HepG2 (cell line): ENCODE data around the gene TEAD1. TPM values are rescaled to one million over a fixed set of nuclear protein-coding genes. Genes with fewer than 3 reads are reported as not detected.

Experiments used
- ATAC-seq: fragments of 200-7000 bp; cut with Tn5 transposase; 3 replicates; pipeline ENCODE4 v1.9.1; 2020; ENCODE audit warnings: mild to moderate bottlenecking, moderate library complexity
- BruUV-seq: library from RNA; stranded (reverse); fragments of 400-500 nt; replicated peaks from 2 replicates; lab custom pipeline; 2021; lab: Mats Ljungman, UMichigan
- CTCF ChIA-PET: fragments of 300-600 bp; formaldehyde crosslinking; extraction: SDS; loops from one replicate; lab custom pipeline; 2021; ENCODE audit warnings: low total read pairs, inconsistent platforms, low intra/inter-chr PET ratio; lab: Yijun Ruan, JAX
- POLR2A ChIA-PET: fragments of 350-600 bp; sonication (Branson Sonifier 250); formaldehyde crosslinking; loops from one replicate; lab custom pipeline; 2020; ENCODE audit warnings: antibody characterized with exemption, inconsistent platforms; lab: Yijun Ruan, JAX
- DNase-seq: peaks from one replicate; pipeline ENCODE4 v3.0.0-alpha.2; 2015; ENCODE audit warnings: low spot score
- FAIRE-seq: peaks from 3 replicates; lab custom pipeline; 2011; peaks lifted over from hg19 to GRCh38; lab: Jason Lieb, UNC
- H2AFZ ChIP-seq: one replicate; pipeline ENCODE4 v1.6.1; 2011; ENCODE audit warnings: low read length, inconsistent platforms
- H3K27ac ChIP-seq: fragments of 300-600 bp; 3 replicates; pipeline ENCODE4 v1.8.0; 2011; ENCODE audit warnings: mixed run types, mild to moderate bottlenecking, mixed read lengths, low read length, inconsistent platforms; ENCODE audit not compliant: insufficient read depth; ENCODE audit errors: extremely low read length
- H3K27me3 ChIP-seq, 2 experiments: fragments of 200-600 bp in 1 of 2; 2 replicates in 1 of 2; 3 replicates in 1 of 2; pipeline versions ENCODE4 v1.6.0 to v1.8.0; 2011; ENCODE audit warnings: low read length in 2 of 2, mild to moderate bottlenecking in 2 of 2, moderate library complexity in 2 of 2, inconsistent platforms in 1 of 2; ENCODE audit not compliant: insufficient read depth in 2 of 2, control insufficient read depth in 1 of 2
- H3K36me3 ChIP-seq, 2 experiments: fragments of 200-600 bp in 1 of 2; replicated peaks in 1 of 2; 2 replicates in 1 of 2; 3 replicates in 1 of 2; pipeline versions ENCODE4 v1.5.1 to v1.8.0; 2011; ENCODE audit warnings: low read length in 2 of 2, inconsistent platforms in 1 of 2; ENCODE audit not compliant: insufficient read depth in 2 of 2, control insufficient read depth in 1 of 2
- H3K4me1 ChIP-seq: 2 replicates; pipeline ENCODE4 v1.5.1; 2012; ENCODE audit warnings: low read length, inconsistent platforms; ENCODE audit not compliant: insufficient read depth
- H3K4me2 ChIP-seq: 2 replicates; pipeline ENCODE4 v1.6.0; 2011; ENCODE audit warnings: low read depth, low read length, inconsistent platforms
- H3K4me3 ChIP-seq, 3 experiments: fragments of 200-600 bp in 1 of 3; sonication (generic), shearing (Covaris generic) in 1 of 3; replicated peaks in 1 of 3; 2 replicates each; pipeline ENCODE4 v1.5.1; 2011 to 2016; ENCODE audit warnings: low read length in 3 of 3, inconsistent platforms in 2 of 3, low read depth in 2 of 3, mild to moderate bottlenecking in 2 of 3, control low read depth in 1 of 3, mixed read lengths in 1 of 3; ENCODE audit not compliant: insufficient read depth in 1 of 3
- H3K79me2 ChIP-seq: one replicate; pipeline ENCODE4 v1.6.1; 2011; ENCODE audit warnings: low read length, inconsistent platforms; ENCODE audit not compliant: insufficient read depth
- H3K9ac ChIP-seq: 2 replicates; pipeline ENCODE4 v1.6.0; 2011; ENCODE audit warnings: mild to moderate bottlenecking, low read depth, low read length, inconsistent platforms; ENCODE audit not compliant: insufficient read depth
- H3K9me3 ChIP-seq: 2 replicates; pipeline ENCODE4 v1.5.1; 2012; ENCODE audit warnings: mild to moderate bottlenecking, low read length
- H4K20me1 ChIP-seq: 2 replicates; pipeline ENCODE4 v1.6.0; 2011; ENCODE audit warnings: inconsistent platforms, mild to moderate bottlenecking, low read length, moderate library complexity; ENCODE audit not compliant: insufficient read depth
- CBFB ChIP-seq: sonication (generic); formaldehyde crosslinking; IDR thresholded peaks from 2 replicates; pipeline ENCODE4 v1.4.0; 2020; ENCODE audit warnings: missing genetic modification reagents
- FOXA1 ChIP-seq, 2 experiments: fragments of 450-650 bp in 1 of 2; sonication (generic) in 1 of 2; formaldehyde crosslinking in 1 of 2; IDR thresholded peaks; 2 replicates each; pipeline versions ENCODE4 v1.4.0 to v1.6.1; 2016 to 2020; ENCODE audit warnings: missing genetic modification reagents in 1 of 2
- FOXA3 ChIP-seq: IDR thresholded peaks from 2 replicates; pipeline ENCODE4 v1.6.1; 2016; ENCODE audit warnings: missing genetic modification reagents, missing compliant biosample characterization
- FOXK1 ChIP-seq: sonication (generic); formaldehyde crosslinking; IDR thresholded peaks from 2 replicates; pipeline ENCODE4 v1.4.0; 2020; ENCODE audit warnings: low read depth, missing genetic modification reagents, borderline replicate concordance
- GTF2F1 ChIP-seq: fragments of 150-350 bp; IDR thresholded peaks from 2 replicates; pipeline ENCODE4 v1.6.1; 2014; ENCODE audit warnings: low read length
- NR3C1 ChIP-seq: sonication (generic); formaldehyde crosslinking; IDR thresholded peaks from 2 replicates; pipeline ENCODE4 v1.4.0; 2020; ENCODE audit warnings: missing genetic modification reagents
- RARG ChIP-seq: sonication (generic); formaldehyde crosslinking; IDR thresholded peaks from 2 replicates; pipeline ENCODE4 v1.4.0; 2020; ENCODE audit warnings: low read depth, mild to moderate bottlenecking, missing genetic modification reagents
- REL ChIP-seq: sonication (generic); formaldehyde crosslinking; conservative IDR thresholded peaks from 2 replicates; pipeline ENCODE4 v1.8.0; 2022; ENCODE audit warnings: mild to moderate bottlenecking, missing genetic modification reagents, moderate library complexity
- RXRB ChIP-seq: IDR thresholded peaks from 2 replicates; pipeline ENCODE4 v1.6.1; 2016; ENCODE audit warnings: borderline replicate concordance, missing genetic modification reagents, missing compliant biosample characterization
- SALL1 ChIP-seq: sonication (generic); formaldehyde crosslinking; IDR thresholded peaks from 2 replicates; pipeline ENCODE4 v1.8.0; 2022; ENCODE audit warnings: mild to moderate bottlenecking, missing genetic modification reagents
- SAP130 ChIP-seq: IDR thresholded peaks from 2 replicates; pipeline ENCODE4 v1.6.1; 2016; ENCODE audit warnings: low read depth
- SMC3 ChIP-seq: IDR thresholded peaks from 2 replicates; pipeline ENCODE4 v1.6.1; 2011; ENCODE audit warnings: low read length, improper control_type of control experiment
- STAG1 ChIP-seq: sonication (generic); formaldehyde crosslinking; IDR thresholded peaks from 2 replicates; pipeline ENCODE4 v1.4.0; 2020; ENCODE audit warnings: missing genetic modification reagents
- ZBTB8A ChIP-seq: sonication (generic); formaldehyde crosslinking; IDR thresholded peaks from 2 replicates; pipeline ENCODE4 v1.4.0; 2020; ENCODE audit warnings: mild to moderate bottlenecking, low read depth, missing genetic modification reagents, borderline replicate concordance
- ZNF263 ChIP-seq: sonication (generic); formaldehyde crosslinking; IDR thresholded peaks from 2 replicates; pipeline ENCODE4 v1.4.0; 2020; ENCODE audit warnings: missing genetic modification reagents
- ZNF615 ChIP-seq: sonication (generic); formaldehyde crosslinking; IDR thresholded peaks from 2 replicates; pipeline ENCODE4 v1.5.0; 2020; ENCODE audit warnings: mild to moderate bottlenecking, missing genetic modification reagents, borderline replicate concordance
- WGBS: methylation state at CpG from one replicate; pipeline ENCODE4 v1.1.6; 2017; ENCODE audit warnings: low lambda C conversion rate; 5-methylcytosine and 5-hydroxymethylcytosine counted together
- in situ Hi-C: cut with HindIII; loops from 2 replicates; pipeline ENCODE4 v1.10.0; 2017; ENCODE audit warnings: low pct_unique_long_range_greater_than_20kb; ENCODE audit not compliant: extremely low pct_ligation_motif_present
- intact Hi-C: fragments of 100-400 bp; cut with micrococcal nuclease; formaldehyde crosslinking; loops from one replicate; pipeline ENCODE4 v1.10.0; 2022; ENCODE audit not compliant: unreplicated experiment
- polyA plus RNA-seq, 8 experiments: library from polyadenylated mRNA; depleted of rRNA in 3 of 8; stranded (reverse) in 7 of 8; unstranded in 1 of 8; fragments of >200 nt; fragmentation: Illumina TruSeq in 4 of 8; extraction: Trizol in 4 of 8; gene quantifications; 2 replicates each; pipeline versions ENCODE4 v1.2.1 to v1.2.3, GENCODE V29; 2011 to 2016; ENCODE audit warnings: low read depth in 4 of 8, missing spikeins in 1 of 8, mixed read lengths in 1 of 8; ENCODE audit not compliant: insufficient read depth in 1 of 8
- total RNA-seq, 5 experiments: library from RNA; depleted of rRNA; stranded (reverse); fragments of >200 nt; fragmentation: Illumina TruSeq; extraction: Trizol; gene quantifications; 2 replicates each; pipeline ENCODE4 v1.2.3, GENCODE V29; 2016; ENCODE audit warnings: low read depth in 1 of 5
- TF ChIP-seq, protein P1 (sequence below): sonication (generic); formaldehyde crosslinking; IDR thresholded peaks from 2 replicates; pipeline ENCODE4 v1.5.0; 2020; ENCODE audit warnings: mild to moderate bottlenecking, missing genetic modification reagents, moderate library complexity

Gene TEAD1
- total and polyA plus RNA-seq, 2 of the 13 experiments (the other 11 are each of a cell fraction or from before 2014, with no cell fraction given) = 20.1 to 30.5 TPM

DNA sequence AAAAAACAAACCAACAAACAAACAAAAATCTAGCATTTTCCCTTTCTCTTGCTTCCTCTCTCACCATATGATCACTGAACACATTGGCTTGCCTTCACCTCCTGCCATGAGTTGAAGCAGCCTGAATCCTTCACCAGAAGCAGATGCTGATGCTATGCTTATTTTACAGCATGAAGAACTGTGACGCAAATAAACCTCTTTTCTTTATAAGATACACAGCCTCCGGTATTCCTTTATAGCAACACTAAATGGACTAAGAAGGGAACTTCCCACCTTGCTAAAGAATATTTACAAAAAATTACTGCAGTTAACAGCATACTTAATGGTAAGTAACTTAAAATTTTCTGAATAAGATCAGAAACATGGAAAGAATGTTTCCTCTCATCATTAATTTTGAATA, 27.7 kb upstream of the TEAD1 start:
- Histone ChIP-seq H2AFZ (no peak overlapping the region), H3K9me3 (no peaks in the 10 kb centered on the region), H3K36me3 (no peaks in the 10 kb centered on the region), H3K79me2 (no peaks in the 10 kb centered on the region), H3K9ac (no peak overlapping the region), H4K20me1 (no peaks in the 10 kb centered on the region), H3K27me3 (no peaks in the 10 kb centered on the region), H3K4me3 (no peak overlapping the region), H3K4me2 (no peak overlapping the region), H3K4me1 (peaks cover 21% of the 10 kb centered on the region)
- WGBS = 93% methylated on average over 2 of the region's 2 CpGs
- FAIRE-seq (no peak), DNase-seq (no peak)
- intact Hi-C loops (no loop called here), in situ Hi-C loops (no loop called here)
- POLR2A ChIA-PET = no interaction called here
- no TSS peak for BruUV-seq
- TF ChIP-seq GTF2F1 = no peak
- no peak for TF ChIP-seq RARG
- TF ChIP-seq ZBTB8A (CRISPR knock-in tag) = no peak
- TF ChIP-seq NR3C1 (CRISPR knock-in tag) = no peak
- TF ChIP-seq, all 625 proteins: peak for 0
- H3K27ac ChIP-seq = no peak overlapping the region
- CTCF ChIA-PET = no interaction called here
- no peak for ATAC-seq

GRCh38 chr11:12653729-12654128, 20.5 kb upstream of the TEAD1 start:
- Histone ChIP-seq H3K4me1 (no peaks in the 10 kb centered on the region), H3K4me3 (no peak overlapping the region), H3K4me2 (no peak overlapping the region), H3K27me3 (no peaks in the 10 kb centered on the region), H3K36me3 (no peaks in the 10 kb centered on the region), H3K79me2 (no peaks in the 10 kb centered on the region), H3K9ac (no peak overlapping the region), H2AFZ (no peak overlapping the region), H3K27ac (no peak overlapping the region), H4K20me1 (no peaks in the 10 kb centered on the region), H3K9me3 (peaks cover 7% of the 10 kb centered on the region; the same call in 1 of the 2 replicates)
- DNase-seq (peak; percentile 61), ATAC-seq (peak; percentile 86), FAIRE-seq (peak; percentile 54)
- no peak for TF ChIP-seq ZNF263 (CRISPR knock-in tag)
- peak; percentile 19; the same call in 1 of the 2 replicates for TF ChIP-seq SMC3
- TF ChIP-seq, protein P1, sequence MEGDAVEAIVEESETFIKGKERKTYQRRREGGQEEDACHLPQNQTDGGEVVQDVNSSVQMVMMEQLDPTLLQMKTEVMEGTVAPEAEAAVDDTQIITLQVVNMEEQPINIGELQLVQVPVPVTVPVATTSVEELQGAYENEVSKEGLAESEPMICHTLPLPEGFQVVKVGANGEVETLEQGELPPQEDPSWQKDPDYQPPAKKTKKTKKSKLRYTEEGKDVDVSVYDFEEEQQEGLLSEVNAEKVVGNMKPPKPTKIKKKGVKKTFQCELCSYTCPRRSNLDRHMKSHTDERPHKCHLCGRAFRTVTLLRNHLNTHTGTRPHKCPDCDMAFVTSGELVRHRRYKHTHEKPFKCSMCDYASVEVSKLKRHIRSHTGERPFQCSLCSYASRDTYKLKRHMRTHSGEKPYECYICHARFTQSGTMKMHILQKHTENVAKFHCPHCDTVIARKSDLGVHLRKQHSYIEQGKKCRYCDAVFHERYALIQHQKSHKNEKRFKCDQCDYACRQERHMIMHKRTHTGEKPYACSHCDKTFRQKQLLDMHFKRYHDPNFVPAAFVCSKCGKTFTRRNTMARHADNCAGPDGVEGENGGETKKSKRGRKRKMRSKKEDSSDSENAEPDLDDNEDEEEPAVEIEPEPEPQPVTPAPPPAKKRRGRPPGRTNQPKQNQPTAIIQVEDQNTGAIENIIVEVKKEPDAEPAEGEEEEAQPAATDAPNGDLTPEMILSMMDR (CRISPR knock-in tag) = peak; percentile 71
- peak; percentile 28; the same call in 1 of the 2 replicates for TF ChIP-seq SALL1 (CRISPR knock-in tag)
- peak; percentile 38; the same call in 1 of the 2 replicates for TF ChIP-seq RXRB (CRISPR knock-in tag)
- no peak for TF ChIP-seq ZNF615 (CRISPR knock-in tag)
- 0 out of 2 replicates have a peak, but pooled peaks have one; percentile 15 for TF ChIP-seq FOXK1
- peak; percentile 19; the same call in 1 of the 2 replicates for TF ChIP-seq SAP130 (CRISPR knock-in tag)
- no peak for TF ChIP-seq FOXA1 (IDR thresholded peaks at IDR 0.05)
- peak; percentile 67; the same call in 1 of the 2 replicates for TF ChIP-seq FOXA1 (CRISPR knock-in tag; IDR thresholded peaks at IDR 0.05)
- peak; percentile 70 for TF ChIP-seq STAG1
- peak; percentile 44 for TF ChIP-seq FOXA3 (CRISPR knock-in tag)
- TF ChIP-seq CBFB (CRISPR knock-in tag) = no peak
- TF ChIP-seq REL (CRISPR knock-in tag) = no peak
- BruUV-seq = no TSS peak
- intact Hi-C loops (no loop called here), in situ Hi-C loops (no loop called here)
- ChIA-PET POLR2A (no interaction called here), CTCF (no interaction called here)
- WGBS = 0% methylated on average over 6 of the region's 7 CpGs
